ENCODE data around the gene LRMDA. TPM values are rescaled to one million over a fixed set of nuclear protein-coding genes. Genes with fewer than 3 reads are reported as not detected.

LRMDA gene
- total and polyA plus RNA-seq, 2 of the 8 experiments (the other 6 are each of a cell fraction or from before 2014, with no cell fraction given): 0.86 to 2.8 TPM

GRCh38 chr10:75776738-75777504, 345.5 kb downstream of the LRMDA start:
- Histone ChIP-seq H3K4me3 (ENCODE audit: extremely low read depth in 1 of 4, insufficient read depth in 2 of 4, low read depth in 3 of 4, low read length in 4 of 4) (no peak overlapping the region), H3K4ac (replicated peaks; ENCODE audit: insufficient read length, low read depth, low read length) (no peak overlapping the region), H2BK5ac (ENCODE audit: low read depth, low read length) (no peak overlapping the region), H2BK20ac (ENCODE audit: low read length) (no peak overlapping the region), H3K18ac (ENCODE audit: extremely low read depth, low read length) (no peak overlapping the region), H3K79me2 (ENCODE audit: control insufficient read depth in 1 of 2, insufficient read depth in 2 of 2, low read length in 2 of 2) (no peaks in the 10 kb centered on the region), H3K14ac (ENCODE audit: insufficient read length) (no peak overlapping the region), H3K36me3 (ENCODE audit: control insufficient read depth in 2 of 4, insufficient read depth in 4 of 4, low read length in 3 of 4) (no peaks in the 10 kb centered on the region), H3K4me2 (ENCODE audit: insufficient read depth in 1 of 2, low read depth in 2 of 2, low read length in 2 of 2) (no peak overlapping the region), H3K79me1 (ENCODE audit: low read depth, low read length) (no peaks in the 10 kb centered on the region), H3K23ac (ENCODE audit: insufficient read length) (no peak overlapping the region), H4K5ac (ENCODE audit: insufficient read length, low read depth, low read length) (no peak overlapping the region), H4K20me1 (replicated peaks in 1 of 2; ENCODE audit: control insufficient read depth in 1 of 2, insufficient read depth in 2 of 2, low read length in 2 of 2) (no peaks in the 10 kb centered on the region), H3K4me1 (replicated peaks in 1 of 4; ENCODE audit: control insufficient read depth in 3 of 4, insufficient read depth in 4 of 4, low read length in 3 of 4) (no peaks in the 10 kb centered on the region; a peak in 1 of 7 replicates), H2AFZ (ENCODE audit: low read length) (no peak overlapping the region), H3K27ac (ENCODE audit: low read depth, low read length) (no peak overlapping the region), H2BK15ac (ENCODE audit: low read length) (no peak overlapping the region), H3K56ac (replicated peaks; ENCODE audit: insufficient read length, low read depth, low read length) (no peak overlapping the region), H3K9me3 (ENCODE audit: insufficient read depth in 2 of 2, low read depth in 1 of 2, low read length in 1 of 2) (no peaks in the 10 kb centered on the region), H4K8ac (ENCODE audit: extremely low read depth, insufficient read depth, low read length) (no peak overlapping the region; the same call in 1 of the 2 replicates), H3K9ac (replicated peaks in 1 of 4; ENCODE audit: extremely low read depth in 1 of 4, low read depth in 3 of 4, low read length in 3 of 4) (no peak overlapping the region), H2AK5ac (ENCODE audit: low read depth, low read length) (no peak overlapping the region), H2BK120ac (replicated peaks; ENCODE audit: low read depth, low read length) (no peak overlapping the region), H2BK12ac (ENCODE audit: low read depth, low read length) (no peak overlapping the region), H4K91ac (replicated peaks; ENCODE audit: insufficient read length, low read length) (no peak overlapping the region), H3K27me3 (replicated peaks in 1 of 4; ENCODE audit: control insufficient read depth in 3 of 4, extremely low read depth in 1 of 4, insufficient read depth in 3 of 4, low read length in 3 of 4) (0 out of 7 replicates have a peak, but pooled peaks cover 0 to 2% (median 0%) of the 10 kb centered on the region in 4 experiments), H3K23me2 (ENCODE audit: low read depth, low read length) (no peaks in the 10 kb centered on the region)
- POLR2A ChIA-PET (ENCODE audit: partially characterized antibody): no interaction called here
- TF ChIP-seq CHD1 (IDR thresholded peaks at IDR 0.05; ENCODE audit: low read depth, low read length) (no peak), TAF7 (optimal IDR thresholded peaks at IDR 0.05; ENCODE audit: borderline replicate concordance, low read depth, low read length) (no peak), FOSL1 (IDR thresholded peaks at IDR 0.05; ENCODE audit: insufficient read depth, low read depth, low read length) (no peak), EP300 (IDR thresholded peaks at IDR 0.05; ENCODE audit: borderline replicate concordance in 1 of 2, low read depth in 2 of 2, low read length in 2 of 2) (no peak), EZH2 (IDR thresholded peaks at IDR 0.05; ENCODE audit: low read depth, low read length, severe bottlenecking) (no peak), ASH2L (IDR thresholded peaks at IDR 0.05; ENCODE audit: low read length) (no peak), TCF12 (IDR thresholded peaks at IDR 0.05; ENCODE audit: low read depth, low read length) (no peak), CHD2 (IDR thresholded peaks at IDR 0.05; ENCODE audit: low read length) (no peak), SP2 (IDR thresholded peaks at IDR 0.05; ENCODE audit: low read length) (no peak)
- CTCF ChIA-PET (ENCODE audit: partially characterized antibody): interaction anchor here (0.6 to 1.1 kb wide), 2 partner anchors 14 to 310 kb away, joined by 3 read pairs; no protein-coding TSS in a partner anchor
- FAIRE-seq (no peak), DNase-seq (ENCODE audit: low read depth in 1 of 2, low spot score in 2 of 2) (no peak)
- 91% methylated on average over 8 of the region's 9 CpGs; no CpG with 5 or more reads in 1 of the 2 experiments for WGBS, 2 experiments (ENCODE audit: extremely low coverage in 1 of 2, insufficient coverage in 1 of 2, insufficient read length in 1 of 2, insufficient replicate concordance in 2 of 2, low coverage in 1 of 2, low lambda C conversion rate in 2 of 2, missing lambda C conversion rate in 1 of 2)
